HG03342 (cell line): ENCODE data around the gene ZNF692.

Experiments used
- ATAC-seq: cut with Tn5 transposase; IDR thresholded peaks from one replicate; pipeline ENCODE4 v1.9.1; 2021; ENCODE audit warnings: mild to moderate bottlenecking, moderate library complexity; ENCODE audit not compliant: unreplicated experiment

Gene ZNF692

GRCh38 chr1:248825909-248826760 is 32.8 kb downstream of the ZNF692 start, which contains the start of gene SH3BP5L:
Gene SH3BP5L (minus strand): TSS chr1:248825915. CDS start chr1:248824935, 980 bp downstream.
- ATAC-seq, result peak; percentile 90

DNA sequence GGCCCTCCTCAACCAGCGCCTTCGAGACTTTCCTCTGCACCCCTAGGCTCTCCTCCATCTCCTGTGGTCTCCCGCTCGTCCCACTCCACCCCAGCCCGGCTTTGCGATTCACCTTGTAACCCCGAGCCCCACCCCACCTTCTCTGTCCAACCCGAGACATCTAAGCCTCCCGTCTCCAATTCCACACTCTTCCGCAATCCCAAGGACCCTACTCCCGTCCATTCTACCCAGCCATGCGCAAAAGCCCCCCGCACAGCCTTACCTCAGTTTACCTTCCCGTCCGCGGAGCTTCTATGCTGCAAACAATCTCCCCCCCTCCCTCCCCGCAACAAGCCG is 33.3 kb downstream of the ZNF692 start:
- peak; percentile 5 for ATAC-seq

DNA sequence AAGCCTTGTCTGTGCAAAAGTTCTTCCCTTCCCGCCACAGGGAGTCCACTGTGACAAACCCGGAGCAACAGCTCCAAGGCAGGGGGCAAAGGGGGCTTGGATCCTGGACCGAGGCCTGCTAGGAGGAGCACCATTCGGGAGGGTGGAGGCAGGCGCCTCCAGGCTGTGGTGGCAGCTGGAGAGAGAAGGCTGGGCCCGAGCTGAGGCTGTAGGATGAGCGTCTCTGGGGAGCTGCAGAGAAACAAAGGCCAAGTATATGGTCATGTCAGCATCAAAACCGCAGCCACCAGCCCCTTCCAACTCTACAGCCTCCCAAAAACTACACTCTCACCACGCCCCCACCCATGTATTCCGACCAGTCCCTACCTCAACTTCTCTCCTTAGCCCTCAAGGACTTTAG is 33.7 kb downstream of the ZNF692 start:
- ATAC-seq, result no peak

DNA sequence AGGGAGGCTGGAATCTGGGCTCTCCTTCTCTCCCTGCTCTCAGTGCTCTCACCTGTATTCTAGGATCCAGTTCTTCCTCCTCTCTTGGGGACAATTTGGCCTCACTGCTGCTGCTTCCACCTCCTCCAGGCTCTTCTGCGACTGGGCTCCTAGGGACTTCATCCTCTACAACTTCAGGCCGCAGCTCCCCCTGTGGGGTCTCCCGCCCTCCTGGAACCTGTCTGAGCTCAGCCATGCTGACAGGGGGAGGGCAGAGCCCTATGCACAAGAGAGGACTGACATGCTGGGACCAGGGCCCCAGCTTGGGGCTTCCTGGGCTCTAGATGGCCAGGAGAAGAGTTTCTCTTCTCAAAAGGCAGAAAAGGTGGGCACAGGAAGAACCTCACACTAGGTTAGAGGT is 34.2 kb downstream of the ZNF692 start:
- no peak for ATAC-seq

DNA sequence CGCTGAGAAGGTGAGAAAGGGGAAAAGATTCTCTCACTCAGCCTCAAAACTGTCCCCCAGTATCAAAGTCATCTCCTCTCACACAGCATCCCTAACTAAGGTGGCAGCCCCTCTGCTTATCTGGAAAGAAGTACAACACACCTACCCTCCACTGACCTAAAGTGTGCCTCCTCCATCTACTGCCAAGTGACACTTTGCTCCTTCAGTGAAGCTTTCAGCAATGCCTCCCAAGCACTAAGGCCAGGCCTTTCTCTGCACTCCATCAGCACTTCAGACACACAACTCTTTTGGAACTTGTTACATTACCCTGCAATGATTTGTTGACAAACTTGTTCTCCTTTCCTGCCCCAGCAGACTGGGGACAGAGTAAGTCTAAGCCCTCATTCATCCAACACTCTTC is 34.6 kb downstream of the ZNF692 start:
- no peak for ATAC-seq

- no peak for ATAC-seq
Observed at GRCh38 chr1:248823517-248824001, 35.3 kb downstream of the ZNF692 start.

GRCh38 chr1:248822148-248823032 is 36.5 kb downstream of the ZNF692 start:
- peak; percentile 14 for ATAC-seq

- no peak for ATAC-seq
Observed at GRCh38 chr1:248821641-248822040, 37.2 kb downstream of the ZNF692 start.

DNA sequence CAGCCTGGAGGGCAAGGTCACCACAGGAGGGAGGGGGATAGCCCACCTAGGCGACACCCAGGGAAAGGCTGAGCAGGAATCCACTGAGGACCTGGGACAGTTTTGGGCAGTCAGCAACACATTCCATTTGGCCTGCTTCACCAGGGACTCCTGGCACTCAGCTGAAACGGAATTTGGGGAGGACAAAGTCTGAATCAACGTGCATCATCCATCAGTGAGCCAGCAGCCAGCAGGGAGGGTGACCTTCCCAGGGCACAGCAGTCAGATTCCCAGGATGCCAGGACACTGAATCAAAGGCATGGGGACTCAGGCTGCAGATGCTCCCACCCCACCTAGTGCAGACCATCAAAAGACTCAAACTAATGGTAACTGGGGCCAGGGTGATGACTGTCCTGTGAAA is 37.8 kb downstream of the ZNF692 start:
- ATAC-seq, result no peak

GRCh38 chr1:248820041-248820585 is 38.8 kb downstream of the ZNF692 start:
- no peak for ATAC-seq

DNA sequence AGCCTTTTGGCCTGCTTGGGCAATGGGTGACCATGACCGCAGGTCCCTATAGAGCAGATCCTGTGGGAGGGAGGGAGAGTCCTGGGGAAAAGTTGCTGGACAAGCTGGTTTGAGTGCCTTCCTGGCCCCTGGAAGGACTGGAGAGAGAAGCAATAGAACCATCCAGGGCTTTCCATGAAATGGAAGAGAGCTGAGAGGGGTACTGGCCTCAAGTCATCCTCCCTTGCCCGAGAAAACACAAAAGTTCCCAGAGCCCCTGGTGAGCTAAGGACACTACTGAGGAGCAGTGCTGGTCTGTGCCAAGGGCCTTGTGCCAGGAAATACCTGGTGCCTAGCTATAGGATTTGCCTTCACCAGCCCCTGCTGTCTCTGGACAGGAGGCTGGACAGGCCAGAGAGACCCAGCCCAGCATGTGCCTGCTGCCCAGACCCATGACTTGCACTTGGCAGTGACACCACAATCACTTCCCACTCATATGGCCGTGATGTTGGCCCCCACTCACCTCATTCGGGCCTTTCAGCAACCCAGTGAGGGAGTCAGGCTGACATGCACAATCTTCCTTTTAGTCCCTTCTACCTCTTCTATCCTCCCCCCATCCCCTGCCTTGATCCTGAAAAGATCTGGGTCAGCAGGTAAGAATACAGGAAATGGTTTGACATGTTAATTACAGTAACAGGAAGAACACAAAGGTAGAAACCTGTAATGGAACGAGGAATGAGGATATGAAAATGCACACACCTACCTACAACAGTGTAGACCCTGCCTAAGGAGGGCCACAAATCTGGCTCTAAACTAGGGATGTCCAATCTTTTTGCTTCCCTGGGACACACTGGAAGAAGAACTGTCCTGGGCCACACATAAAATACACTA is 40.1 kb downstream of the ZNF692 start:
- no peak for ATAC-seq

DNA sequence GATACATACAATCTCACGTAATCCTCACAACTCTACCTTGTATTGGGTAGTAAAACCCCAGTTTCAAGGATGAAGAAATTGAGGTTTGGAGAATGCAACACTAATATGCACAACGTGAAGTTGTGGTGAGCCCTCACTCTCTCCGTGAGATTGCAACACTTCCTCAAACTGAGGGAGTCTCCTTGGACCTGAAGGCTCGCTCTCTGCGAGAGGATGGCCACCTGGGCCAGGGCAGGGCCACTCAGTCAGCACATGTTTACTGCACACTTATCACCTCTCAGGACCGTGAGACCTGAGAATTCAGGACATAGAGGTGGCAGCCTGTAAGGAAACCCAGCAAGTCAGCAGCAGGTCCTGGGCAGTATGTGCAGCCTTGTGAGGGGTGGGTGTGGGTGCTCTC is 41.8 kb downstream of the ZNF692 start:
- no peak for ATAC-seq

- no peak for ATAC-seq
Observed at GRCh38 chr1:248816042-248816851, 42.6 kb downstream of the ZNF692 start.

DNA sequence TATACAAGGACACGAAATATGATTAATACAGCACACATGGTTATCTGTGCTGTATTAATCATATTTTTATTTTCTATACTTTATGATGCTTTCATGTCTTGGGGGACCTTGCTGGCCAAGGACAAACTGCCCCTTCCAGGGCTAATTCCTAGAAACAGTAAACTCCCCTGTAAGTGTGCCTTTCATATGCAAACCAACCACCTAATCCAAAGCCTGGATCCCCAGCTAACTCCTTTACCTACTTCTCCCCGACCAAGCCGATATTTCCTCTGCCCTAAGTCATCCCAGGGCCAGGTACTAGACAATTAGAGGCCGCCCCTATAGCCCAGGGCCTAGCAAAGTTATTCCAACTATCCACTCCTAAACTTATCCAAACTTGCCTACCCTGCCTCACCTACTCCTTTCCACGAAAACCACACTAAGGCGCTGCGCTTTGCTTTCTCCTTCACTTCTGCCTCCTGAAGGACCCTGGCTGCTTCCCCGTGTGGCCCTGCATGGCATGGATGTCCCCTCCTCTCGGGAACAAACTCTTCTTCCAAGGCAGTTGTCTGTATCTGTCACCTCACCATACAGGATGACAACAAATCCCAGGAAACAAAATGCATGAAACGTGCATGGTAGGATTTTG is 43.4 kb downstream of the ZNF692 start:
- ATAC-seq, result no peak

GRCh38 chr1:248814351-248814750 is 44.5 kb downstream of the ZNF692 start:
- no peak for ATAC-seq

DNA sequence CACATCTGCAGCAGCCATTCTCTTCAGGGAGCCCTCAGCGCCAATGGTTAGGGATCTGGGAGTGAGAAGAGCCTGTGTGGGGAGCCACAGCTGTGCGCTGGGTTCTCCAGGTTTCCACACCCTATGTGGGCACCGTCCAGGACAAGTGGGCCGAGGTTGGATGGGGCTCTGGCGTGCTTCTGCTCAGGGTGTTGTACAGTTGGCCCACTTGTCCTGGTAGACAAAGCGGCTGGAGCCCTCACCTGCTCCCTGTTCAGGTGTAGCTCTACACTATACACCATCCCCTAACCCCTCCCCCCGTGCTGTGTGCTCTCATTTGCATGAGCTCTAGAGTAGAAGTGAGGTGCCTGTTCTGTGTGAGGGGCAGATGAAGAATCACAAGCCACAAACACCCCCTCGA is 45.3 kb downstream of the ZNF692 start:
- ATAC-seq, result no peak

DNA sequence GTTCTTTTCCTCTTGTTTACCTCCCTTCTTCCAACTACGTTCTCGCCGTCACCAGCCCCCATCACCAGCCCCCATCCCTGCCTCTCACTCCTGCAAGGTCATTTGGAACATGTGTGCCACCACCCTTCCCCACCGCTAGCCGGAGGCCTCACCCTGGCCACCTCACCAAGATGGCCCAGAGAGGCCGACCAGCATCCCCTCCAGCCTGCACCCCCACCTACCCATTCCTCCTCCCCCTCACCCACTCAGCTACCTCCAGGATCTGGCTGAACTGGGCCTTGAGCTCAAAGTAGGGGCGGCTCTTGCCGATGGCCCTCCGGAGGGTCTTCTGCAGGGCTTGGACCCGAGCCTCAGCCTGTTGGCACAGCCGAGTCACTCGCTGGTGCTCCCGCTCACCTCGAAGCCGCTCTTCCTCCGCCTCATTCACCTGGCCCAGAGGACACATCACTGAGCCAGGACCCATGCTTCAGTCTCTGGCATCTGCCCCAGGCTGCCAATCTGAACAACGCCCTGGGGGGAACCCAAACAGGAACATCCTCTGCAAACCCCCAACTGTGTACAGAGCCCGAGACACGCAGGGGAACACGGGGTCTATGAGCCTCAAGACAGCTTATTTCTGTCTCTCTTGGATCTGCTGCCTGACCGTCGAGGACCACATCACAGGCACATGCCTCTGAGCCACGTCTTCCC is 46.0 kb downstream of the ZNF692 start:
- no peak for ATAC-seq
